ENCODE data around the gene KLHL8.
A peak's percentile ranks its signal among the peaks of the same experiment; 100 is the strongest.
"Not testable (repeated sequence)": the region's sequence is repeated elsewhere in the genome, so short reads cannot be mapped to it uniquely, and the experiment has no call there.

KLHL8 gene

DNA sequence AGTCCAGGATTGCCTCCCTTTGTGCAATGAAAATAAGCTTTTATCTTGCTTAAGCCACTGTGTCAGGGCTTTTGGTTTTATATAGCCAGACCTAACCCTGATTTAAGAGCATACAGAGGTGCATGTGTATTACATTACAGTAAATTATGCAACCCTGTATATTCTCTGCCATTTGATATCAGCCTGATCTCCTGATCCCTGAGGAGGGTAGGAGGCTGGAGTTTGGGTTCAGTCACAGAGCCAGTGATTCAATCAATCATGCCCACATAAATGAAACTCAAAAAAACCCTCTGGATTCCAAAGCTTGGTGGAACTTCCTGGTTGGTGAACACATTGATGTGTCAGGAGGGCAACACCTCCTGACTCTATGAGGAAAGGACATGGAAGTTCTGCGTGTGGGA, 7.3 kb upstream of the KLHL8 start:
- DNase-seq, result no peak

- DNase-seq, result no peak
These were observed 5.5 kb upstream of the KLHL8 start for GRCh38 chr4:87225936-87226335.

GRCh38 chr4:87224141-87224923, 3.9 kb upstream of the KLHL8 start:
- no peak for DNase-seq

DNA sequence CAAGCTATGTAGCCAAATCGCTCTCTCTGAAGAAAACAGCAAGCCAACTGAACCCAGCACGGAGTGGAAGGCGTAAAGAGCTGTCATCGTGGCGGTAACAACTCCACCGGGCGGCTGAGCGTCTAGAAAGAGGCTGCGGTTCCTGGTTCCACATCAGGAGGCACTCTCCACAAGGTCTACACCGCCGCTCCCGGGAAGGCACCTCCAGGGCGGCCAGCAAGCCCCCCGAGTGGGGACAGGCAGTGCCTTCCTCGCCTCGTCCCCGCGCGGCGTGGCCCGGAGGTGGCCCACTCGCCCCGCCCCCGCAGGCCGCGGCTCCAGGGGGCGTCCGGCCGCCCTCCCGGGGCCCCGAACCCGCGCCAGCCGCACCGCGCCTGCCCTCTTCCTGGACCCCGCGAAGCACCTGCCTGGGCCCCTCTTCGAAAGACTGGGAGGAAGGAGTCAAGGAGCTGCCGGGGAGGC, 755 bp downstream of the KLHL8 start:
- DNase-seq, result peak; percentile 60

GRCh38 chr4:87217235-87217763, 3.1 kb downstream of the KLHL8 start:
- not testable (repeated sequence) for DNase-seq

DNA sequence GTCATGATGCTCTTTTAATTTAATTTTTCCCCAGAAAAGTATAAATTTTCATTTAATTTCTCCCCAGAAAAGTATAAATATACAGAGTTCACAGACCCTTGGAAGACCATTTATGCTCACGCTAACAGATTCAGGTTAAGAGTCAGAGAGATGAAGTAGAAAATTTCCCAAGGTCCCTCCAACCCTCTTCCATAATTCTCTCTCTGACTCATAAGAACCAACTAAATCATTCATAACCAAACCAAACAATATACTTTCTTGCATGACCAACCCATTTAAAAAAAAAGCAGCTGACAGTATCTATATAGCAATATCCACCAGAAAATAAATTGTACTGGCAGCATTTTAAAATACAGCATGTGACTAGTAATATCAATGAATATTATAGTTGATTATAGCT, 3.9 kb downstream of the KLHL8 start:
- DNase-seq, result no peak

GRCh38 chr4:87213421-87214075, 6.9 kb downstream of the KLHL8 start:
- DNase-seq, result no peak

- no peak for DNase-seq
These were observed 9.0 kb downstream of the KLHL8 start for GRCh38 chr4:87211249-87211952.

DNA sequence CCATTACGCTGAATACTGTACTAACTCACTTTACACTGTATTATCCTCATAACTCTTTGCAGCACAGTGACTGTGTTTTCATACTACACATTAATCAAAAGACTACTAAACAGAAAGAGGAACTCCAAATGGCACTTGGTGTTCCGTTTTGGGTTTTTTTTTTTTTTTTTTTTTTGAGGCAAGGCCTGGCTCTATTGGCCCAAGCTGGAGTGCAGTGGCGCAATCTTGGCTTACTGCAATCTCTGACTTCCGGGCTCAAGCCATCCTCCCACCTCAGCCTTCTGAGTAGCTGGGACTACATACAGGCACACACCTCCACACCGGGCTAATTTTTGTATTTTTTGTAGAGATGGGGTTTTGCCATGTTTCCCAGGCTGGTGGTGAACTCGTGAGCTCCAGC, 10.7 kb downstream of the KLHL8 start:
- peak; percentile 13 for DNase-seq

DNA sequence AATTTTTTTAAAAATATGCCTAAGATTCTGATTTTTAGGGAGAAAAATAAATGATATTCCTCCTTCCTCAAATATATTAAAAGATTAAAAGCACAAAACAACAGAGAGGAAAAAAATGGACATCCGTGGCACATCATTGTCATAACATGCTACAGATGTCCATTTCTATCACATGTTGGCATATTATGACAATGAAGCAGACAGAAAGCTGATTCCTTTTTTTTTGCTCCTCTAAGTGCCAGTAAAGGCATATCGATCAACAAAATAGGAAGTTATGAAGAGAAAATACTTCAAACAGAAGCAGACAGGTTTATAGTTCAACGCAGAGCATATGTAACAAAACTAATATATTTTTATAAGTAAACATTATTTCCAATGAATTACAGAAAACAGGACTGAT, 11.2 kb downstream of the KLHL8 start:
- no peak for DNase-seq

GRCh38 chr4:87204559-87204958, 15.9 kb downstream of the KLHL8 start:
- DNase-seq, result no peak

DNA sequence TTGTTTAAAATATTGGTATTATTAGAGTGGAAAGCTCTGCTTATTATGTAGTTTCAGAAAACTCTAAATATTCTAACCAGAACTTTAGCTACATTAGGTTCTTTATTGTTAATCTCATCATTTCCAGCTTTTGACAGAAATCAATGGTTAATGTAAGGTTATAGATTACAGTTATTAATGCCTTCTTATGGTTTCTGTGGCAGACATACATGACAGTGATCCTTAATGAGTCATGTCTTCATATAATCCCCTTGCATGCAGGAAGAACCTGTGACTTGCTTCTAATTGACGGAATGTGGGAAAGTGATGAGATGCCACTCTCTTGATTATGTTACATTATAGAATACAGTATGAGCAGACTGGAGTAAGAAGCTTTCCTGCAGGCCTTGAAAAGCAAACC, 23.5 kb downstream of the KLHL8 start:
- no peak for DNase-seq

- DNase-seq, result no peak
These were observed 24.3 kb downstream of the KLHL8 start for GRCh38 chr4:87196146-87196545.

GRCh38 chr4:87193958-87194675, 26.3 kb downstream of the KLHL8 start:
- DNase-seq, result no peak

- no peak for DNase-seq
These were observed 28.1 kb downstream of the KLHL8 start for GRCh38 chr4:87192145-87192919.

DNA sequence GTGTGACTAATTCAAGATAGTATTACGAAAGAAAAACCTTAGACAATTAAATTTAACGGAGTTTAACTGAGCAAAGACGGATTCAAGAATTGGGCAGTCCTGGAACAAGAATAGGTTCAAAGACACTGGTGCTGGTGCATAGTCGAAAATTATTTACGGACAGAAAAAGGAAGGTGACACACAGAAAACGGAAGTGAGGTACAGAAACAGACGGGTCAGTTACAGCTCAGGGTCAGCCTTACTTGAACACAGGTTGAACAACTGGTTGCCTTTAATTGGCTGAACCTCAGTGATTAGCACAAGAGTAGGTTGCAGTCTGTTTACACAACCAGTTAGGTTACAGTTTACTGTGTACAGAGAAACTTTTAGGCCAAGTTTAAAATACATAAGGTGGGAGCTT, 31.5 kb downstream of the KLHL8 start:
- DNase-seq, result no peak

- no peak for DNase-seq
These were observed 32.4 kb downstream of the KLHL8 start for GRCh38 chr4:87188048-87188447.

GRCh38 chr4:87185146-87185870, 35.1 kb downstream of the KLHL8 start:
- DNase-seq, result no peak

DNA sequence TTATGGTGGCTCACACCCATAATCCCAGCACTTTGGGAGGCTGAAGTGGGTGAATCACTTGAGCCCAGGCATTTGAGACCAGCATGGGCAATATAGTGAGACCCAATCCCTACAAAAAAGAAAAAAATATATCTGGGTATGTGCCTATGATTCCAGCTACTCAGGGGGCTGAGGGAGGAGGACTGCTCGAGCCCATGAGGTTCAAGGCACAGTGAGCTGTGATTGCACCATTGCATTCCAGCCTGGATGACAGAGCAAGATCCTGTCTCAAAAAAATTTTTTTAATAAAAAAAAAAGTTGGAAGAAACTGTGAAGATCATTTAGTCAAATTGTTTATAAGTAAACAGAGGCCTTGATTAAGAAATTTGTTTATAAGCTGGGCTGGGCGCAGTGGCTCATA, 39.7 kb downstream of the KLHL8 start:
- DNase-seq, result no peak

DNA sequence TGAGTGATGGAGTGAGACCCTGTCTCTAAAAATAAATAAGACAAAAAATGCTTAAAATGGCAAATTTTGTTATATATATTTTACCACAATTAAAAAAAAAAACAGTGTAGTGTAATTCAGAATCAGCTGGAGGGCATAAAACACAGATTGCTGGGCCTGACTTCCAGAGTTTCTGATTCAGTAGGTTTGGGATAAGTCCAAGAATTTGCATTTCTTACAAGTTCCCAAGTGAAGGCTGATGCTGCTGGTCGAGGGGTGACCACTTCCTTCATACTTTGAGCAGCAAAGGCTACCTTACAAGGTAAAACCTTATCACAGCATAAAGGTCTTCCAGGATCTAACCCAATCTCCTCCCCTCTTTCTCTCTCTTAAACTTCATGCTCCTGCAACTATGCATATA, 40.7 kb downstream of the KLHL8 start:
- DNase-seq, result no peak

- no peak for DNase-seq
These were observed 45.7 kb downstream of the KLHL8 start for GRCh38 chr4:87174672-87175071.

Data from CD4-positive, alpha-beta T cell treated with Interleukin-17A for 4 hours (primary cell).